Activated T-helper 1 cell treated with anti-CD3 and anti-CD28 coated beads, Interleukin-12 subunit alpha, Interleukin-12 subunit beta, Interleukin-2, Interleukin-4 antibody, amounts not matched to agents 30 ng/mL and 10 ng/mL and 1 ng/mL, durations not matched to agents 14 hours and 24 hours and 36 hours (primary cell): ENCODE measurements around the gene PFKM. TPM values are rescaled to one million over a fixed set of nuclear protein-coding genes. Genes with fewer than 3 reads are reported as not detected.
"Not testable (repeated sequence)": the region's sequence is repeated elsewhere in the genome, so short reads cannot be mapped to it uniquely, and the experiment has no call there.

Experiments
- DNase-seq: peaks from one replicate; pipeline ENCODE4 v3.0.0; 2021; ENCODE audit warnings: low spot score
- H3K27ac Mint-ChIP-seq: one replicate; pipeline ENCODE4 v1.8.0; 2021; ENCODE audit warnings: mild to moderate bottlenecking, mixed read lengths
- H3K27me3 Mint-ChIP-seq: one replicate; pipeline ENCODE4 v1.8.0; 2022; ENCODE audit warnings: mild to moderate bottlenecking, moderate library complexity, mixed read lengths; ENCODE audit not compliant: insufficient read depth
- H3K36me3 Mint-ChIP-seq: one replicate; pipeline ENCODE4 v1.8.0; 2021; ENCODE audit warnings: low read depth, mixed read lengths
- H3K4me1 Mint-ChIP-seq: one replicate; pipeline ENCODE4 v1.8.0; 2021; ENCODE audit warnings: low read depth, mixed read lengths
- H3K4me3 Mint-ChIP-seq: one replicate; pipeline ENCODE4 v1.8.0; 2021; ENCODE audit warnings: mild to moderate bottlenecking, moderate library complexity, mixed read lengths
- H3K9me3 Mint-ChIP-seq: one replicate; pipeline ENCODE4 v1.8.0; 2021; ENCODE audit warnings: mixed read lengths
- intact Hi-C: fragments of 100-400 bp; cut with micrococcal nuclease; formaldehyde crosslinking; loops from one replicate; pipeline ENCODE4 v1.15.1; 2024
- total RNA-seq: library from RNA; stranded (reverse); gene quantifications from 2 replicates; pipeline ENCODE4 v1.2.3, GENCODE V29; 2022

The PFKM gene
- total RNA-seq, 1 donor from 2014 or later, result 59.7 TPM

DNA sequence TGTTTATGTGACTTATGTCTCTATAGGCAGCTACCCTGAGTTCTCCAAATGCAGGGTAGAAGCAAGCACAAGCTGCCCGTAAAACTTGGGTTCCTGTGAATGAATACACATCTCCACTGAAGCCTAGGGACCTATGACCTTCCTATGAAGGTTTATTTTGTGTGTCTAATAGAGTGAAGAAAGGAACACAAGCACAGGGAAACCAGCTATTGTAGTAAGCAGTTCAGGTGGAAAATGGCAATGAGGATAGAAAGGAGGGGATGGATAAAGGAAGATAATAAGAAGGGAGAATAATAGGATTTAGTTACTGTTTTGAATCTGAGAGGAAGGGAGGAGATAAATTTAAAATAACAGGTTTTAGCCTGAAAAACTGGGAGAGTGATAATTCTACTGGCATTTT, 2.4 kb downstream of the PFKM start:
- no peak overlapping the region for H3K27ac Mint-ChIP-seq
- peaks cover 17% of the 10 kb centered on the region for H3K4me1 Mint-ChIP-seq
- intact Hi-C loops, result no loop called here
- H3K9me3 Mint-ChIP-seq, result no peaks in the 10 kb centered on the region
- H3K4me3 Mint-ChIP-seq, result no peak overlapping the region
- H3K27me3 Mint-ChIP-seq, result peaks cover 3% of the 10 kb centered on the region
- DNase-seq, result no peak
- peaks cover 12% of the 10 kb centered on the region for H3K36me3 Mint-ChIP-seq

DNA sequence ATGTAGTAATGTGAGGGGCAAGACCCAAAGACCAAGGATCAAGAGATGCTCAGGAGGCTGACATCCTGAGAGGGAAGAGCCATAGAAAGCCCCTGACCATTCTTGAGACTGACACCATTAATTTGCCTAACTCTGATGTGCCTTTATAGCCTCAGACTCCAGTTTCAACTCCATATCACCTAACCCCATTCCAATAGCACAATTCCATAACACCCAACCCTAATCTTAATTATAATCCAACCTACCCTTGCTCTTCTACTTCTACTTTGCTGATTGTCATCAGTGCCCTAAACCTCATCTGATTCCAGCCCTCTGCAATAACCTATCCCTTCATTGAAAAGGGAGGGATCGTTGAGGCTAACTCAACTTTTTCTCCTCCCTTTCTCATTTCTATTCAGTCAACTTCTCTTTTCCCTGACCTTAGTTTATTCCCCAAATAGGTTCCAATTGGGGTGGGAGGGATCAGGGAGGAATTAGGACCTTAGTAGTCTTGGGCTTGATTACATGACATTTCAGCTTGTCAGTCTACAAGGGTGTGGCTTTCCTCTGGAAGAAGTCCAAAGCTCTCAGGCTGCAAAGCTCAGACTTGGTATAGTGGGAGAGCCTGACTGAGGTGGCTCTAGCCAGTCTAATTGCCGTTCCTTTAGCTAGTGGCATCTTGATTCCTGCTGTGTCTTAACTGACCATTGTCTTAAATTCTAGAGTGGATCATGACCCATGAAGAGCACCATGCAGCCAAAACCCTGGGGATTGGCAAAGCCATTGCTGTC, 3.1 kb downstream of the PFKM start:
- Mint-ChIP-seq H3K27me3 (no peaks in the 10 kb centered on the region), H3K36me3 (peaks cover 16% of the 10 kb centered on the region), H3K9me3 (no peaks in the 10 kb centered on the region), H3K27ac (no peak overlapping the region), H3K4me3 (no peak overlapping the region), H3K4me1 (peaks cover 17% of the 10 kb centered on the region)
- DNase-seq, result no peak
- intact Hi-C loops, result no loop called here

DNA sequence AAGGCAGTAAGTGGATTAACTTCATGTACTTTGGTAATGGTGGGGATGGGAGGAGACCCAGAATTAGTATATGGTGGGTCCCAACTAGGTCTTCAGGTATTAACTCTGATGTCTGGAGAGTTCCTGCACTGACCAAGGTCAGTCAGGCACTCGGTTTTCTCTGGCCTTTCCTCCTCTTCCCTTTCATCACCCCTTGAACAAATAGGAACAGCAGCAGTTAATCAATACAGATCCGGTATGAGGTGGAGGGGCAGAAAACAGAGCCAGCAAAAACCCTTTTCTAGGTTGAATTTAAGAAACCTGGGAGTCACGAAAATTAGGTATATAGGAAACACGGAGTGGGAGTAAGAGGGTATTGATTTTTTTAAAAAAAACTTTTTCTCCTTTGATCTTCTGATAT, 4.0 kb downstream of the PFKM start:
- peaks cover 17% of the 10 kb centered on the region for H3K4me1 Mint-ChIP-seq
- DNase-seq, result no peak
- intact Hi-C loops, result no loop called here
- H3K9me3 Mint-ChIP-seq, result no peaks in the 10 kb centered on the region
- peaks cover 19% of the 10 kb centered on the region for H3K36me3 Mint-ChIP-seq
- no peaks in the 10 kb centered on the region for H3K27me3 Mint-ChIP-seq
- H3K27ac Mint-ChIP-seq, result no peak overlapping the region
- no peak overlapping the region for H3K4me3 Mint-ChIP-seq

DNA sequence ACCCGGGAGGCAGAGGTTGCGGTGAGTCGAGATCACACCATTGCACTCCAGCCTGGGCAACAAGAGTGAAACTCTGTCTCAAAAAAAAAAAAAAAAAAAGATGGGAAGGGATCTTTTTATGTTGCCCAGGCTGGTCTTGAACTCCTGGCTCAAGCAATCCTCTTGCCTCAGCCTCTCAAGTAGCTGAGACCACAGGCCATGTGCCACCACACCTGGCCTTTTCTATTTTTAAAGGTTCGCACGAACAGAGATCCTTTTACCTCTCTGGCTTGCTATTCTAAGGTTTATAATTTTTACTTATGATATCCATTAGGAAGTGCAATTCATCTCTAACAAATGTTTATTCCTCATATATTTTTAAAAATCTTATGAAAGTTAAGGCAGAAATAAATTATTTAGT, 6.4 kb downstream of the PFKM start:
- H3K4me1 Mint-ChIP-seq, intact Hi-C loops, H3K27ac Mint-ChIP-seq, H3K9me3 Mint-ChIP-seq, H3K4me3 Mint-ChIP-seq, H3K27me3 Mint-ChIP-seq, DNase-seq: not testable (repeated sequence)
- H3K36me3 Mint-ChIP-seq, result peaks cover 19% of the 10 kb centered on the region

DNA sequence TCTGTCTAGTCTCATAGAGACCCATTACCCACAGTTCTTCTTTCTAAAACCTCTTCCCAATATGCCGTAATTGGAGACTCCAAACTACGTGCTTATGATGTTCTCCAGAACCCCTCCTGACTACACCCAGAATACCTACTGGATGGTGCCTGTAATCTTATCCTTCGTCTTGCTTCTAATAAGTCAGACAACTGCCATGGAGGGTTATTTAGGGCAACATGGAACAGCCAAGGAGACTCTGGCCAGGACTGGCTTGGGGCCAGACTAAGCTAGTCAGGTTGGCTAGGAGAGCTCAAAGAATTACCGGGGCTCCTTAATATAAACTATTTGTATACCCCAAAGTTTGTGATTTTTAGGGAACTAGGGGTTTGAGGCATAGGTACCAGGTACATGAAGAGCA, 6.8 kb downstream of the PFKM start:
- Mint-ChIP-seq H3K27me3 (no peaks in the 10 kb centered on the region), H3K4me1 (no peaks in the 10 kb centered on the region), H3K36me3 (peaks cover 19% of the 10 kb centered on the region), H3K27ac (no peak overlapping the region), H3K4me3 (no peak overlapping the region), H3K9me3 (no peaks in the 10 kb centered on the region)
- intact Hi-C loops, result no loop called here
- DNase-seq, result no peak

DNA sequence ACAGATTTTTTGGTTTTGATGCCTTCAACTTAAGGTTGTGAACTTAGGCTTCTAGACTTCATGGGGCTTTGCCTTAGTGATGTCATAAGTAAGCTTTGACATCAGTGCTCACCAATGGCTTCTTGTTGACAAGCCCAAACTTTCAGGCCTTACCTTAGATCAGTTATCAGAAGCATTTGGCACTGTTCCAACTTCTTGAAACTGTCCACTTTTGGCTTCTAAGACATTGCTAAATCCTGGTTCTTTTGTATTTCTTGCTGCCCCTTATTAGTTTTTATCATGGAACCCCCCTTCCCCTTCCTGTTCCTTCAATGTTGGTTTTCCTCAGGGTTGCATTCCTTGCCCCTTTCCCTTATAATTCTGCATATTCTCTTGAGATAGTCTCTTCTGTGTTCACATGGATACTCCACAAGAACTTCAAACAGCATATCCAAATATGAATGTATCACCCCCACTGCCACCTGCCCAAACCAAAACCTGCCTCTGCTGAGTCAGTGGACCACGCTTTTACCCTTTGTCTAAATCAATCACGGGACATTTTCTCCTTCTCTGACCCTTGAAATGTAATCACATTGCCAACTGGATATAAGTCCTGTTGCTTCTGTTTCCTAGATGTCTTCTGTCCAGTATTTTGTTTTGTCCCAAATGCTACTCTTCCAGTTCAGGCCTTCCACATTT, 7.9 kb downstream of the PFKM start:
- DNase-seq, result no peak
- Mint-ChIP-seq H3K4me1 (no peaks in the 10 kb centered on the region), H3K9me3 (no peaks in the 10 kb centered on the region), H3K27ac (no peak overlapping the region), H3K4me3 (no peak overlapping the region), H3K36me3 (peaks cover 19% of the 10 kb centered on the region), H3K27me3 (no peaks in the 10 kb centered on the region)
- intact Hi-C loops, result no loop called here

DNA sequence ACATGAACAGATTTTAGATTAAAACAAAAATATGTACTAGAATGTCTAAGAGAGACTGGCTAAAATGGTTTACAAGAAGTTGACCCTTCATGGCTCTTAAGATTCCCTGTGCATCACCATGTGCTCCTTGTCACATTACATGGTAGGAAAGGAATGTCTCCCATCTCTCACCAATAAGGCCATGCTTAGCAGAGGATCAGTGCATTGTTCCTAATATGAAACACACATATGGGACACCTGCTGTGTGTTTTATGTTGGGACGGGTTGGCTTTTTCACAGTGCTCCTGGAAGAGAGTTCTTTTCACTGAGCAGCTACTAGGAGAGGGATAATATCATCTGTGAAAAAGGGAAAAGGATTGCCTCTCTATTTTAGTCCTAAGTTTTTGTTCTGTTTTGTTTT, 9.6 kb downstream of the PFKM start:
- Mint-ChIP-seq H3K27me3 (no peaks in the 10 kb centered on the region), H3K27ac (no peak overlapping the region), H3K36me3 (peaks cover 19% of the 10 kb centered on the region), H3K4me1 (no peaks in the 10 kb centered on the region), H3K4me3 (no peak overlapping the region), H3K9me3 (no peaks in the 10 kb centered on the region)
- no peak for DNase-seq
- intact Hi-C loops, result no loop called here

DNA sequence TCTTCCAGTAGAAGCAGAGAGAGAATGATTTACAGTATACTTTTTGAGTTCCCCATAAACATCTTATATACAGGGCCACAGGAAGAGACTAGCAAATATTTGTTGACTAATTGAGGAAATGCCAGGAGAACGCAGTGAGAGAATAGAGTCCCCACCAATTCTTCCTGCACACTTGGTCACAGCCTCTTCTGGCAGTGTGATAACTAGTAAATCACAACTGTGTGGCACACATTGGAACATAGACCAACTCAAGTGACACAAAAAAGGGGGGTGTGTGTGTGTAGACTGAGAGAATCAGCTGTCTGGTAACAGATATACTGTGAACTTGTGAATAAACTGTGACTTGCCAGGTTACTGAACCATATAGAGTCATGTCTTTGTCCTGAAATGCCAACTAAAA, 10.2 kb downstream of the PFKM start:
- H3K27ac Mint-ChIP-seq, result no peak overlapping the region
- peaks cover 21% of the 10 kb centered on the region for H3K36me3 Mint-ChIP-seq
- intact Hi-C loops, result no loop called here
- no peak overlapping the region for H3K4me3 Mint-ChIP-seq
- H3K9me3 Mint-ChIP-seq, result no peaks in the 10 kb centered on the region
- no peak for DNase-seq
- no peaks in the 10 kb centered on the region for H3K4me1 Mint-ChIP-seq
- H3K27me3 Mint-ChIP-seq, result no peaks in the 10 kb centered on the region

DNA sequence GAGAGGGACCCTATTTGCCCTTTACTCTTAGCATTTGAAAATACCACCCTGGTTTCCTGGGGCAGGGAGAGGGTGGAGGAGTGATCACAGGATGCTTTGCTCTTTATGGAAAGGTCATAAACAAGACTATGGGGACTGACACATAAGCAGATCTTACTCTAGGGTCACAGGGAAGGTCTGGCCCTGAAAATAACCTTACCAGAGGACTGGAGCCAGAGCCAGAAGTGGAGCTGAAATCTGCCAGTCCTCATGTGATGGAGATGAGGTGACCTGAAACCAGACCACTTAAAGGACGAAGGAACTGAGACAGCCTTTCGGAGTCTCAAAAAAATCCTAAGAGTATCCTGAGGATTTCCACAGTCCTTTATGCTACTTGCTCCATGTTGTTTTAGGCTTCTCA, 12.4 kb downstream of the PFKM start:
- Mint-ChIP-seq H3K4me3 (no peak overlapping the region), H3K27ac (no peak overlapping the region), H3K27me3 (no peaks in the 10 kb centered on the region), H3K4me1 (no peaks in the 10 kb centered on the region), H3K36me3 (peaks cover 16% of the 10 kb centered on the region), H3K9me3 (no peaks in the 10 kb centered on the region)
- intact Hi-C loops, result no loop called here
- no peak for DNase-seq

DNA sequence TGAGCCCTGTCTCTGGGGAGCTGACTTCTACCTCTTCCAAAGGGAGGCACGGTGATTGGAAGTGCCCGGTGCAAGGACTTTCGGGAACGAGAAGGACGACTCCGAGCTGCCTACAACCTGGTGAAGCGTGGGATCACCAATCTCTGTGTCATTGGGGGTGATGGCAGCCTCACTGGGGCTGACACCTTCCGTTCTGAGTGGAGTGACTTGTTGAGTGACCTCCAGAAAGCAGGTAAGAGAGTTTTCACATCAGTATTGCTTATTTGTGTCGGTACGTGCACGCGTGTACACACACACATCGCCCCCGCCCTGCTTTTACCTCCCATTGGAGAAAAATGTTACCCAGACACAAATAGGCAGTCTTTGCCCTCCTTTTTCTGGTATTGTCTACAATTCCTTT, 13.7 kb downstream of the PFKM start:
- H3K4me1 Mint-ChIP-seq, result no peaks in the 10 kb centered on the region
- H3K9me3 Mint-ChIP-seq, result no peaks in the 10 kb centered on the region
- DNase-seq, result no peak
- no peak overlapping the region for H3K4me3 Mint-ChIP-seq
- no peaks in the 10 kb centered on the region for H3K27me3 Mint-ChIP-seq
- no peak overlapping the region for H3K27ac Mint-ChIP-seq
- peaks cover 9% of the 10 kb centered on the region for H3K36me3 Mint-ChIP-seq
- intact Hi-C loops, result no loop called here

DNA sequence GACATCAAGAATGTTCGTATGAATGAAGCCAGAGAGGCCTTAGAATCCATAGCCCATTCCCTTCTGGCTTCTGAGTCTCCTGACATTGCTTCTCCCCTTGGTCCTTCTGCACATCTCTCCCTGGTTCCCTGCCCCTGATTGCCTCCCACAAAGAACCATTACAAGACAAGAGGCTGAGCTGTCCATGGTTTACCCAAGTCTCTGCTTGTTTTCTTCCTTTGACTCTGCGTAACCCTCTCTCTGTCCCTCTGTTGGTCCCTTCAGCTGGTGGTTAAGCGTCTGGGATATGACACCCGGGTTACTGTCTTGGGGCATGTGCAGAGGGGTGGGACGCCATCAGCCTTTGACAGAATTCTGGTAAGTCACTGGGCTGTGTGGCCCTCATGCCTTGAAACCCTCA, 15.9 kb downstream of the PFKM start:
- H3K4me1 Mint-ChIP-seq, result no peaks in the 10 kb centered on the region
- no peaks in the 10 kb centered on the region for H3K27me3 Mint-ChIP-seq
- no peak overlapping the region for H3K4me3 Mint-ChIP-seq
- peaks cover 9% of the 10 kb centered on the region for H3K36me3 Mint-ChIP-seq
- no peak for DNase-seq
- intact Hi-C loops, result no loop called here
- H3K27ac Mint-ChIP-seq, result no peak overlapping the region
- H3K9me3 Mint-ChIP-seq, result no peaks in the 10 kb centered on the region

DNA sequence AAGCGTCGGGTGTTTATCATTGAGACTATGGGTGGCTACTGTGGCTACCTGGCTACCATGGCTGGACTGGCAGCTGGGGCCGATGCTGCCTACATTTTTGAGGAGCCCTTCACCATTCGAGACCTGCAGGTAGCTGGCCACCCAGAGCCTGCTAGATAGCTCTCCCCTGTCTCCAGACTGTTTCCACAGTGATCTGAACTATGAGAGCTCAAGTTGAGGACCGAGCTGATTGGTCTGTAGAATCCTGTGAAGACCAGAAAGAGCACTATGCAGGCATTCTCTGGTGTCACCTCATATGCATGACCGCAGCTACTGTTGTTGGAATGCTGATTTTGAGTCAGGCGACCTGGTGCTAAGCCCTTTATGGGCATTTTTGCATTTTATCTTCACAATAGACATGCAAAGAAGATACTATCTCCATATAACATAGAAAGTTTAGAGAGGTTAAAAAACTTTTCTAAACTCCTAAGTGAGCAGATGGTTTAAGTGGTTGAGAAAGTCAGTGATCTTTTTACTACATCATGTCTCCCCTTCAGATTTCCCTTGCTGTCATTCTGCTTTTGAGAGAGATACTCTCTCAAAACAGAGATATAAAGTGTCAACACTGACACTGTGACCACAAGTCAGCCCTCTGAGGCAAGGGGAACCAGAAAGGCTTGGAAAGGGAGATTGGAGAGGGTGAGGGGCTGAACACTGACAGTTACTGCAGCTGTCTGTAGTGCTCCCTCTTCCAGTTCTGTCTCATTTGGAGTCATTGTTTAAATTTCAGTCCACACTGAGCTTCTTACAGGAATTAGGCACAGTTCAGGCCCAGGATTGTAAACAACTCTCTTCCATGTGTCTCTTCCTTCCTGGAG, 23.9 kb downstream of the PFKM start:
- Mint-ChIP-seq H3K36me3 (peaks cover 25% of the 10 kb centered on the region), H3K9me3 (no peaks in the 10 kb centered on the region), H3K27ac (no peak overlapping the region), H3K4me3 (no peak overlapping the region), H3K27me3 (no peaks in the 10 kb centered on the region), H3K4me1 (no peaks in the 10 kb centered on the region)
- no peak for DNase-seq
- intact Hi-C loops, result no loop called here

DNA sequence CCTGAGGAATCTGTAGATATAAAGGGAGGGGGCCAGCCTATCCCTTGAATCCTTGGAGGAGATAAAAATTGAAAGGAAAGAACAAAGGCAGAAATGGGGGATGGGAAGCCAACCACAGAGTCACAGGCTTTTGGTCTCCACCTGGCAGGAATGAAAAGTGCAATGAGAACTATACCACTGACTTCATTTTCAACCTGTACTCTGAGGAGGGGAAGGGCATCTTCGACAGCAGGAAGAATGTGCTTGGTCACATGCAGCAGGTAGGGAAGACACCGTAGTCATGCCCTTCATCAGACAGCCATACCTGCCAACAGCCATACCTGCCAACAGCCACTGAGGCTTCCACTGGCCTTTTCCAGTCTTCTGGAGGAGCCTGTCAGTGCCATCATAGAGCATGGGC, 24.7 kb downstream of the PFKM start:
- intact Hi-C loops, result no loop called here
- peaks cover 26% of the 10 kb centered on the region for H3K36me3 Mint-ChIP-seq
- no peak overlapping the region for H3K27ac Mint-ChIP-seq
- no peak for DNase-seq
- H3K27me3 Mint-ChIP-seq, result no peaks in the 10 kb centered on the region
- no peaks in the 10 kb centered on the region for H3K9me3 Mint-ChIP-seq
- no peak overlapping the region for H3K4me3 Mint-ChIP-seq
- no peaks in the 10 kb centered on the region for H3K4me1 Mint-ChIP-seq
